Mononuclear cell (primary cell): ENCODE data around the gene PTGFR. TPM values are rescaled to one million over a fixed set of nuclear protein-coding genes. Genes with fewer than 3 reads are reported as not detected.

Experiments
- H3K27me3 ChIP-seq: 2 replicates; pipeline ENCODE4 v1.6.0; 2011; ENCODE audit warnings: low read length, control low read depth; ENCODE audit not compliant: insufficient read depth
- H3K4me1 ChIP-seq: 2 replicates; pipeline ENCODE4 v1.5.1; 2011; ENCODE audit warnings: mild to moderate bottlenecking, low read length, control low read depth; ENCODE audit not compliant: insufficient read depth
- H3K4me3 ChIP-seq: 2 replicates; pipeline ENCODE4 v1.5.1; 2011; ENCODE audit warnings: mild to moderate bottlenecking, low read length, moderate library complexity
- H3K9me3 ChIP-seq: 2 replicates; pipeline ENCODE4 v1.5.1; 2011; ENCODE audit warnings: low read depth, mild to moderate bottlenecking, control low read depth, low read length
- total RNA-seq: library from RNA; depleted of rRNA; stranded (reverse); fragments of >200 nt; gene quantifications from one replicate; pipeline ENCODE4 v1.2.3, GENCODE V29; 2012

Gene PTGFR
- total RNA-seq, 1 donor = under 0.01 TPM

DNA sequence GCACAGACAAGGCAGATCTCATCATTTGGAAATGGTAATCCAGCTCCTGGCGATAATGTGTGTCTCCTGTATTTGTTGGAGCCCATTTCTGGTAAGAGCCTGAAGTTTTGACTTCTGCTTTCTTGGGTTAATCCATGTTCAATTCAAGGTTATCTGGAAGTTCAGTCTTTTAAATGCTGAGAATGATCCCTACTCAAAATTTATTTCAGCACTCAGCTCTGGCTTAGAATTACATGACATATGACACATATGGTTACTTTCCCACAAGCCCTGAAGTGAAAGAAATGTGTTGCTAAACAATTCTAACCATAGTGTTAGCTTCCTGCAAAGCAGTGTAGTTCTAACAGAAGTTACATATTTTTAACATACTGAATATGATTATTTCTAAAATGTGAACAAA, 2.7 kb downstream of the PTGFR start:
- no peak overlapping the region for H3K4me3 ChIP-seq

DNA sequence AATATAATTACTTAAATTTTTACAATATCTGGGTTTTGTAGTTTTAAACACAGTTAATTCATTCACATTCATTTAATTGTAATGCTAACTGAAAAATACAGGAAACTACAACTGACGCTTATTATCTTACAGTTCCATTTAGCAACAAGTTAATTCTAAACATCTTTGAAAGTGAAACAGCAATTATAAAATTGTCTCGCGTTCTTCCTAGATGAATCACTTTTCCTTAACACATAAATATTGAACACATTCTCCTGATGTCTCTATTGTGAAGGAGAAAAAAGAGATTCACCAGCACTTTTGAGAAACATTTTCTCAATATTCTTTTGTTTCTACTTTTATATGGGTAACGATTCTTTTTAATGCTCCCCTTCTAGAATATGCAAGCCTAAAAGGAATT, 6.4 kb downstream of the PTGFR start:
- no peak overlapping the region for H3K4me3 ChIP-seq
- H3K9me3 ChIP-seq = no peaks in the 10 kb centered on the region

More for the DNA sequence above, 2.7 kb downstream of the PTGFR start:
- no peaks in the 10 kb centered on the region for H3K9me3 ChIP-seq
- no peaks in the 10 kb centered on the region for H3K4me1 ChIP-seq
- H3K27me3 ChIP-seq = peaks cover 28% of the 10 kb centered on the region

DNA sequence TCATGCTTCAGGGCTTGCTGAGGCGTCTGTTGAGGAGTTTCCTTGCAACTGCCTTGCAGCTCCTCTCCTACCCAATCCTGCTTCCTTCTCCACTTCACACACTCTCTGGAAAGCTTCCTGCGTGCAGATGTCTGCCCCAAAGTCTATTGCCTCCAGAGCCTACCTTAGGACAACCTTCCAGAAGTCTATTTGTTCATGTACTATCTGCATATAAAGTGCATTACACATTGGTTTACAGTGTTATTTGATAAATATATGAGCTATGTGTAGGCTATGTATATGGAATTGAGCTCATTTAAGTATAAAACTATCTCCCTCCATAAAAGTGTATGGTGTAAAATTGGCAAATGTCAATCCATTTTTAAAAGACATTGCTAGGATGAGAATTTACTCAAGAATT, 9.8 kb downstream of the PTGFR start:
- H3K9me3 ChIP-seq = no peaks in the 10 kb centered on the region
- H3K27me3 ChIP-seq = no peaks in the 10 kb centered on the region
- H3K4me1 ChIP-seq = no peaks in the 10 kb centered on the region
- no peak overlapping the region for H3K4me3 ChIP-seq

More for the DNA sequence above, 6.4 kb downstream of the PTGFR start:
- H3K27me3 ChIP-seq = peaks cover 4% of the 10 kb centered on the region
- no peaks in the 10 kb centered on the region for H3K4me1 ChIP-seq

DNA sequence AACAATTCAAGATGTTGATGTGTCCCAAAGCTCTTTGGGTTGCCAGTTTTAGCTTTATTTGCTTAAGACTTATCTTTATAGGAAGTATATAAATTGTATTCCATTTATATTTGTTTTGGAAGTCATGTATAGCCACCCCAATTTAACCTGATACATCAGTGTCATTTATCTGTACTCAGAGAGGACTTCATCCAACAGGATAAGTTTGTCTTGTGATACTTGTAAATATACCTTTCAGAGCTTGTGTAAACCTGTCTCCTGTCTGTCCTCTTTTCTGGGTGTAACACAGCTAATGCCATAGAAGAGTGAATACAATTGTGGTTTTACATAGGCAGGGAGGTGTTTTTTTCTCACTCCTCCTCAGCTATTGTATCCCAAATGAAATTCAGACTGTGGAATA, 10.4 kb downstream of the PTGFR start:
- no peak overlapping the region for H3K4me3 ChIP-seq
- no peaks in the 10 kb centered on the region for H3K9me3 ChIP-seq
- no peaks in the 10 kb centered on the region for H3K4me1 ChIP-seq
- no peaks in the 10 kb centered on the region for H3K27me3 ChIP-seq

DNA sequence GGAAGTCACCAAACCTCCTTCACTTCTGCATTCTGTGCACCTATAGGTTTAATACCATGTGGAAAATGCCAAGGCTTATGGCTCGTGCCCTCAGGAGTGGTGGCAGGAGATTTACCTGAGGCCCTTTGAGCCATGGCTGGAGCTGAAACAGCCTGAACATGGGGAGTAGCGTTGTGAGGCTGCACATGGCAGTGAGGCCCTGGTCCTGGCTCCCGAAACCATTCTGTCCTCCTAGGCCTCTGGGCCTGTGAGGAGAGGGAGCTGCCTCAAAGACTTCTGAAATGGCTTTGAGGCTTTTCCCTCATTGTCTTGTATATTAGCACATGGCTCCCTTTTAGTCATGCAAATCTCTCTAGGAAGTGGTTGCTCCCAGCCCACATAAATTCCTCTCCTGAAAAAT, 20.6 kb downstream of the PTGFR start:
- no peaks in the 10 kb centered on the region for H3K27me3 ChIP-seq
- no peaks in the 10 kb centered on the region for H3K4me1 ChIP-seq
- no peak overlapping the region for H3K4me3 ChIP-seq
- H3K9me3 ChIP-seq = no peaks in the 10 kb centered on the region

DNA sequence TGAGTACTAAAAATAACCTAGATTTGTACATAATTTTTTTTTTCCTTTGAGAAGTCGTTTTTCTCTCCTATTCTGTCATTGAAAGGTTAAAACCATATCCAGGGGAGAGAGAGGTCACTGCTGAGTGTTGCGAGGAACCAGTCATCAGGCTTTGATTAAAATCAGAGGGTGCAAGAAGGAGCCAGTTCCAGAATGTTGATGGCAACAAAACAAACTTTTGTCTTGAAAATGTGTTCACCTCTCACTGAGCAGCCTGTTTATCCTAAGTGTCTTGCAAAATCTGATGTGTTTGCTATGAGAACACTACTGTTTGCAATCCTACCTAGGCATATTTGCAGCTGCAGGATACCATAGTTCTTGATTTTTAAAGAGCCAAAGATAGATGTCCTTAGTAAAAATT, 25.9 kb downstream of the PTGFR start:
- Histone ChIP-seq H3K9me3 (no peaks in the 10 kb centered on the region), H3K4me1 (no peaks in the 10 kb centered on the region), H3K4me3 (no peak overlapping the region), H3K27me3 (no peaks in the 10 kb centered on the region)

DNA sequence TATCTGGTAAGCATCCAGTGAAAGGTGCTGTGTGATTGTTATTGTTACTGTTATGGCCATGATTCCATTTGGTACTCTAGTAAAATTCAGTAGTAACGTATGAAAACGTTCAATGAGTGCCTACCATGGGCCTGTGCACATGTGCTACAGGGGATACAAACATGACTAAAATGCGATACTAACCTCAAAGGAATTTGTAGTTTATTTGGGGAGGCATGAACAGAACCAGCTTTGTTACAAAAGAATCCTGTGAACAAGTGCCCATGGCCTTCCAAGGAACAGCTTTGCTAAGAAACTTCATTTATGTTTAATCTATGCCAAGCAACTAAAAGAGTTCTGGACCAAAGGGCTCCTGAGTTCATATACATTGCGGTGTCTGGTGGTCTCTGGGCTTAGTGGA, 28.7 kb downstream of the PTGFR start:
- Histone ChIP-seq H3K4me1 (no peaks in the 10 kb centered on the region), H3K9me3 (no peaks in the 10 kb centered on the region), H3K4me3 (no peak overlapping the region), H3K27me3 (no peaks in the 10 kb centered on the region)

DNA sequence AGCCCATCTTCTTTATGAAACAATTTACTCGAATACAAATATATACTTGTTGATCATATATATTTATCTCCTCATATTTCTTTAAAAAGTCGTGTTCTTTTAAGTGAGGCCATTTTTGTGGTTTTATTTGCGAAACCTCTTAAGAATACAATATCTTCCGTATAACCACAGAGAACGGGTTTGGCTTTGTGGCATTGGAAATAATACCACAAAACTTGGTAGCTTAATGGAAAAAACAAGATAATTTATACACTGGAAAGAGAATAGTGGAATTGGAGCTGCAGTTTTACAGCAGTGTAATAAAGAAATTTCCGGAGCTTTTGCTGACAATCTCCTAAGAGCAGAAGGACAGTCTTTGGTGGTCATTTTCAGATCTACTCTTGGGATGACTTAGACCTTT, 29.4 kb downstream of the PTGFR start:
- Histone ChIP-seq H3K9me3 (no peaks in the 10 kb centered on the region), H3K4me3 (no peak overlapping the region)

DNA sequence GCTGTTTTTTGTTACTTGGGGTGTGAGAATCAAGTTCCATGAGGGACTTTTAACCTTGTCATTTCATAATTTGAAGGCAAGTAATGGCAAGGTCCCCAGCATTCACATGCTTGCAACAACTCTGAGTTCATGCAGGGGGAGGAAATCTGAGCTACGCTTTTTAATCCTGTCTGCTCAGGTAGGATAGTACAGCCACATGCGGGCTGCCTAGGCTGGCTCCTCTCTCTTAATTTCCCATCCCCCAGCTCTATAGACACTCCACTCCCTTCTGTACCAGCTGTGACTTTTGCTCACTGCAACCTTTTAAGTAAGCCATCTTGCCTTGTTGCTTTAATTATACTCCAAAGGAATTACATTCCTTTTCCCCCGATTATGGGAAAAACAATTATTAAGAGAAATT, 30.1 kb downstream of the PTGFR start:
- Histone ChIP-seq H3K27me3 (no peaks in the 10 kb centered on the region), H3K4me1 (no peaks in the 10 kb centered on the region), H3K9me3 (no peaks in the 10 kb centered on the region), H3K4me3 (no peak overlapping the region)

More for the DNA sequence above, 29.4 kb downstream of the PTGFR start:
- no peaks in the 10 kb centered on the region for H3K4me1 ChIP-seq
- no peaks in the 10 kb centered on the region for H3K27me3 ChIP-seq

DNA sequence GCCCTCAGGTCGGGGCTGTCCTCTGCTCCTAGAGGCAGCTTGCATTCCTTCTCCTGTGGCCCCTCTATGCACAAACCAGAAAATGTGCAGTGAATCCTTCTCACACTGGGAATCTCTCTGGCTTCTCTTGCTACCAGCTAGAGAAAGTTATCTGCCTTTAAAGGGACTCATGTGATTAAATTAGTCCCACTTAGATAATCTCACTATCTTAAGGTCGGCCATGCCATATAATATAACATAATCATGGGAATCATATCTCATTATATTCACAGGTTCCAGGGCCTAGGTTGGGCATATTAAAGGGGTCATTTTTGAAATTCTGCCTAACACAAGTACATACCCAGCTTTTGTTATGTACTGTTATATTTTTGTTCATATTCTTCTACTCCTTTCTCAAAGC, 31.4 kb downstream of the PTGFR start:
- Histone ChIP-seq H3K4me1 (no peaks in the 10 kb centered on the region), H3K9me3 (no peaks in the 10 kb centered on the region), H3K27me3 (no peaks in the 10 kb centered on the region), H3K4me3 (no peak overlapping the region)

DNA sequence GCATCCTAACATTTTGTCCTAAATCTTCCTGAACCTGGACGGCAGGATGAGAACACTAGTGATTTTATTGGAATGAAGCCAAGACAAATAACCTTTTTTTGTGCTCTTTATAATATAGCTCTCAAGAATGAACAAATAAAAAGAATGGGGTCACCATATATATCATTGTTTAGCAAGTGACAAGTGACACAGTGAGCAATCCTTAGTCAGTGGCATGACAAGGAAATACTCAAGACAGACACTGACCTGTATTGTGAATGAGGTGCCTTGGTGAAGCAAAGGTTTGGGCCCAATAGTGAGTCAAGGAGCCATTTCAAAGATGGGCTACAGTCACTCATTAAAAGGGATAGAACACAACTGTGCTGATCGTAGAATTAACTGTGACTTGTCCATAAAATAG, 35.7 kb downstream of the PTGFR start:
- H3K9me3 ChIP-seq = no peaks in the 10 kb centered on the region
- H3K4me3 ChIP-seq = no peak overlapping the region
- H3K27me3 ChIP-seq = no peaks in the 10 kb centered on the region
- H3K4me1 ChIP-seq = no peaks in the 10 kb centered on the region

DNA sequence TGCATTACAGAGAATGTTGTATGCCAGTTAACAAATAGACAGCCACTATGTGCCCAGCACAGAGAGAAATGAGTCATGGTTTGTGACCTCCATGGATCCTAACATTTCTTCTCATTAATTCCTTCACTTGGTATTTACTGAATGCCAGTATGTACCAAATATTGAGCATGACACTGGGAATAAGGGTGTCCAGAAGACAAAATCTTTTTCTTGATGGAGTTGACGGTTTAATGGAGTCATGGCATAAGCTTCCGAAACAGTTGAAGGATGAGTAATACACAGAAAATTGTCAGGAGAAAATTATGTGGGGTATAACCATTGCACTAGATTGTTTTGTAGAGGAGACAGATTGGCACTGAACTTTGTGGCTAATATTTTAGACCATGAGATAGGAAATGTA, 36.9 kb downstream of the PTGFR start:
- H3K9me3 ChIP-seq = no peaks in the 10 kb centered on the region
- no peak overlapping the region for H3K4me3 ChIP-seq
- no peaks in the 10 kb centered on the region for H3K4me1 ChIP-seq
- H3K27me3 ChIP-seq = no peaks in the 10 kb centered on the region

DNA sequence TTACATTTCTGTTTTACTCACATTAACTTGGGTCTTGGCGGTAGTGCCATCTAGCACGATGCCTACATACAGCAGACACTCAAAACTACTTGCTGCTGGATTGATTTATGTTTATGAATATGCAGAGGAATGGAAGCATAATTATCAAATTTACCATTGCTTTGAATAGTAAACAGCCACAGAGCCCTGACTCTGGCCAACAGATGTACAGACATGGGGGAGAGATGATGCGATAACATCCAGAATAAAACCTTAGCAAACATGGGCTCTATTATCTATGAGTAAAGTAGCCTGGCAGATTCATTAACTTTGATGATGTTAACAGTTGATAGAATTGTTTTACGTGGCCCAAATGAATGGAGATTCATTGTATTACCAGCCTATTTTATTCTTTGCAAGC, 42.8 kb downstream of the PTGFR start:
- Histone ChIP-seq H3K27me3 (no peaks in the 10 kb centered on the region), H3K4me3 (no peak overlapping the region), H3K9me3 (no peaks in the 10 kb centered on the region)

DNA sequence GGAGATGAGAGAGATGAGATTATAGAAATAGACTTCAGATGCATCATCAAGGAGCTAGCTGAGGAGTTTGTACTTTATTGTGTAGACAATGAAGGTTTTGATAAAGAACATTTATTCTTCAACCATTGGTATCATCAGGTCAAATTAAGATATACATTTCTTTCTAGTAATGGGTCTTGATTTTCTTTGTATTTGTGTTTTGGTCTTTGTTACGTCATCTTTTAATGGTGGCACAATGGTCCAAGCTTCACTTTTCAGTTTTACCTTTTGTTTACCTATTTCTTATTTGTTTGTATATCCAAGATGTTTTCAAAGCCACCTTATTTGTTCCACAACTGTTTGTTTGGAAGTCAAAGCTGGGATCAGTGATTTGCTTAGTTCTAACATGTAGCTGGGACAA, 44.5 kb downstream of the PTGFR start:
- no peaks in the 10 kb centered on the region for H3K4me1 ChIP-seq
- H3K27me3 ChIP-seq = no peaks in the 10 kb centered on the region
- H3K9me3 ChIP-seq = no peaks in the 10 kb centered on the region
- no peak overlapping the region for H3K4me3 ChIP-seq

More for the DNA sequence above, 42.8 kb downstream of the PTGFR start:
- H3K4me1 ChIP-seq = no peaks in the 10 kb centered on the region

DNA sequence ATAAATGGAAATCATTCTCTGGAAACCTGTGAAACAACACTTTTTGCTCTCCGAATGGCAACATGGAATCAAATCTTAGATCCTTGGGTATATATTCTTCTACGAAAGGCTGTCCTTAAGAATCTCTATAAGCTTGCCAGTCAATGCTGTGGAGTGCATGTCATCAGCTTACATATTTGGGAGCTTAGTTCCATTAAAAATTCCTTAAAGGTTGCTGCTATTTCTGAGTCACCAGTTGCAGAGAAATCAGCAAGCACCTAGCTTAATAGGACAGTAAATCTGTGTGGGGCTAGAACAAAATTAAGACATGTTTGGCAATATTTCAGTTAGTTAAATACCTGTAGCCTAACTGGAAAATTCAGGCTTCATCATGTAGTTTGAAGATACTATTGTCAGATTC, 45.7 kb downstream of the PTGFR start:
- no peaks in the 10 kb centered on the region for H3K9me3 ChIP-seq
- H3K27me3 ChIP-seq = no peaks in the 10 kb centered on the region
- H3K4me3 ChIP-seq = no peak overlapping the region
- no peaks in the 10 kb centered on the region for H3K4me1 ChIP-seq

DNA sequence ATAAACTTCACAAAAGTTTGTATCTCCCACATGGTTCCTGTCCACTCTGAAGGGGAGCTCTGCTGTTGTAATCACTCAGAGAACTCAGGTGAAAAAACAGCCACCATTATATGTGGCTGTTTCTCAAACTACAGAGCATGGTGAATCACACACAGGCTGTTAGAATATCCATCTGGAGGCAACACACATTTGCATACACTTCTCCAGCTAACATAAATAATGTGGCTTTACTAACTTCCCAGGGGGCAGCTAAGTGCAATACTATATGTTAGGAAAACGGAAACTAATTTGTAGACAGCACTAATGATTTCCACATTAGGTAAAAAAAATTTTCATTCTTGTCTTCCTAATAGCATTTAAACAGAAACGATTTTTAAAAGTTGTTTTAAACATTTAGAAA, 49.3 kb downstream of the PTGFR start:
- Histone ChIP-seq H3K4me3 (no peak overlapping the region), H3K27me3 (no peaks in the 10 kb centered on the region), H3K9me3 (no peaks in the 10 kb centered on the region), H3K4me1 (no peaks in the 10 kb centered on the region)

DNA sequence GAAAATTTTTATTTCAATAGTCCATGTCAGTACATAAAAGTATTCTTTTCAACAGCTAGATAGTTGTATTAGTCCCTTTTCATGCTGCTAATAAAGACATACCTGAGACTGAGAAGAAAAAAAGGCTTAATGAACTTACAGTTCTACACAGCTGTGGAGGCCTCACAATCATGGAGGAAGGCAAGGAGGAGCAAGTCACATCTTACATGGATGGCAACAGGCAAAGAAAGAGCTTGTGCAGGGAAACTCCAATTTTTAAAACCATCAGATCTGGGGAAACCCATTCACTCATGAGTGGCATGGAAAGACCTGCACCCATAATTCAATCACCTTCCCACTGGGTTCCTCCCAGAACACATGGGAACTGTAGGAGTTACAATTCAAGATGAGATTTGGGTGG, 50.7 kb downstream of the PTGFR start:
- no peaks in the 10 kb centered on the region for H3K4me1 ChIP-seq
- H3K9me3 ChIP-seq = no peaks in the 10 kb centered on the region
- H3K4me3 ChIP-seq = no peak overlapping the region
- no peaks in the 10 kb centered on the region for H3K27me3 ChIP-seq
